Endothelial cell of umbilical vein (primary cell): ENCODE results near the gene HOXD3. TPM values are rescaled to one million over a fixed set of nuclear protein-coding genes. Genes with fewer than 3 reads are reported as not detected.

ENCODE experiments used
- BruUV-seq: library from RNA; stranded (reverse); fragments of 400-500 nt; replicated peaks from 2 replicates; lab custom pipeline; 2021; lab: Mats Ljungman, UMichigan
- CTCF ChIA-PET: fragments of 300-600, 350-600 bp; sonication (Branson Sonifier 250); formaldehyde crosslinking; loops from one replicate; lab custom pipeline; 2021; ENCODE audit warnings: antibody characterized with exemption, inconsistent platforms; lab: Charles Lee
- POLR2A ChIA-PET: fragments of 300-600, 350-600 bp; sonication (Branson Sonifier 250); formaldehyde crosslinking; loops from one replicate; lab custom pipeline; 2021; ENCODE audit warnings: antibody characterized with exemption, inconsistent platforms; lab: Charles Lee
- DNase-seq: peaks from one replicate; pipeline ENCODE4 v3.0.0-alpha.2; 2011; ENCODE audit warnings: low read depth, low spot score
- FAIRE-seq: peaks from 2 replicates; lab custom pipeline; 2011; peaks lifted over from hg19 to GRCh38; lab: Jason Lieb, UNC
- H2AFZ ChIP-seq: 2 replicates; pipeline ENCODE4 v1.6.0; 2012; ENCODE audit warnings: low read depth, low read length, control low read depth, inconsistent platforms
- H3K27ac ChIP-seq: 2 replicates; pipeline ENCODE4 v1.5.1; 2011; ENCODE audit warnings: low read depth, mild to moderate bottlenecking, control low read depth, low read length, moderate library complexity; ENCODE audit not compliant: insufficient read depth
- H3K27me3 ChIP-seq, 2 experiments: 2 replicates each; pipeline versions ENCODE4 v1.6.0 to v1.6.1; 2011; ENCODE audit warnings: low read length in 2 of 2, mixed read lengths in 1 of 2; ENCODE audit not compliant: control insufficient read depth in 2 of 2, insufficient read depth in 2 of 2
- H3K36me3 ChIP-seq, 2 experiments: 2 replicates in 1 of 2; 3 replicates in 1 of 2; pipeline ENCODE4 v1.5.1; 2011; ENCODE audit warnings: low read length in 2 of 2, mild to moderate bottlenecking in 1 of 2, moderate library complexity in 1 of 2; ENCODE audit not compliant: control insufficient read depth in 2 of 2, insufficient read depth in 2 of 2; ENCODE audit errors: extremely low read depth in 1 of 2
- H3K4me1 ChIP-seq: 3 replicates; pipeline ENCODE4 v1.5.1; 2011; ENCODE audit warnings: mild to moderate bottlenecking, low read length; ENCODE audit not compliant: control insufficient read depth, insufficient read depth; ENCODE audit errors: extremely low read depth
- H3K4me2 ChIP-seq: 2 replicates; pipeline ENCODE4 v1.6.1; 2011; ENCODE audit warnings: low read length, control low read depth, mixed read lengths; ENCODE audit not compliant: insufficient read depth
- H3K4me3 ChIP-seq, 3 experiments: fragments of 200-600 bp in 1 of 3; sonication (generic), shearing (Covaris generic) in 1 of 3; replicated peaks in 1 of 3; 2 replicates each; pipeline ENCODE4 v1.5.1; 2011 to 2016; ENCODE audit warnings: control low read depth in 3 of 3, low read length in 3 of 3, mild to moderate bottlenecking in 2 of 3, inconsistent platforms in 1 of 3, low read depth in 1 of 3, moderate library complexity in 1 of 3; ENCODE audit not compliant: insufficient read depth in 1 of 3
- H3K79me2 ChIP-seq: 2 replicates; pipeline ENCODE4 v1.6.0; 2012; ENCODE audit warnings: low read length, inconsistent platforms; ENCODE audit not compliant: control insufficient read depth, insufficient read depth
- H3K9ac ChIP-seq: replicated peaks from 2 replicates; pipeline ENCODE3; 2011; ENCODE audit warnings: low read length, control low read depth; ENCODE audit not compliant: insufficient read depth; ENCODE audit errors: extremely low read depth
- H3K9me1 ChIP-seq: replicated peaks from 3 replicates; pipeline ENCODE4 v1.6.0; 2011; ENCODE audit warnings: mild to moderate bottlenecking, low read length; ENCODE audit not compliant: control insufficient read depth, insufficient read depth; ENCODE audit errors: extremely low read depth
- H3K9me3 ChIP-seq: replicated peaks from 2 replicates; pipeline ENCODE4 v1.5.1; 2012; ENCODE audit warnings: low read length, inconsistent platforms; ENCODE audit not compliant: control insufficient read depth, insufficient read depth
- H4K20me1 ChIP-seq: replicated peaks from 2 replicates; pipeline ENCODE3; 2011; ENCODE audit warnings: mild to moderate bottlenecking, low read length; ENCODE audit not compliant: control insufficient read depth, insufficient read depth; ENCODE audit errors: extremely low read depth
- CTCF ChIP-seq, 2 donors: IDR thresholded peaks; 1 replicate in 1 of 2; 2 replicates in 1 of 2; pipeline ENCODE4 v1.5.1; 2011; ENCODE audit warnings: low read length in 2 of 2, mild to moderate bottlenecking in 2 of 2, moderate library complexity in 2 of 2, control low read depth in 1 of 2, inconsistent platforms in 1 of 2, low read depth in 1 of 2; ENCODE audit not compliant: insufficient read depth in 1 of 2; ENCODE audit errors: extremely low read depth in 1 of 2
- EZH2 ChIP-seq: IDR thresholded peaks from 2 replicates; pipeline ENCODE4 v1.6.1; 2012; ENCODE audit warnings: borderline replicate concordance, low read depth, mild to moderate bottlenecking, moderate library complexity, low read length, inconsistent platforms; ENCODE audit not compliant: severe bottlenecking
- FOS ChIP-seq: IDR thresholded peaks from 2 replicates; pipeline ENCODE4 v1.6.1; 2011; ENCODE audit warnings: mild to moderate bottlenecking, low read length, moderate library complexity, borderline replicate concordance; ENCODE audit not compliant: insufficient read depth
- GATA2 ChIP-seq: IDR thresholded peaks from 2 replicates; pipeline ENCODE4 v1.7.0; 2011; ENCODE audit warnings: low read depth, mild to moderate bottlenecking, moderate library complexity, mixed read lengths, low read length; ENCODE audit not compliant: insufficient read length, insufficient read depth
- JUN ChIP-seq: IDR thresholded peaks from 2 replicates; pipeline ENCODE4 v1.6.1; 2011; ENCODE audit warnings: borderline replicate concordance, low read depth; ENCODE audit not compliant: insufficient read length, insufficient read depth
- MAX ChIP-seq: IDR thresholded peaks from 2 replicates; pipeline ENCODE4 v1.6.1; 2011; ENCODE audit not compliant: insufficient read depth, insufficient read length
- MYC ChIP-seq: IDR thresholded peaks from one replicate; pipeline ENCODE4 v1.6.1; 2011; ENCODE audit warnings: mild to moderate bottlenecking, low read depth, low read length
- POLR2A ChIP-seq: IDR thresholded peaks from 2 replicates; pipeline ENCODE4 v1.6.1; 2012; ENCODE audit warnings: low read depth, mild to moderate bottlenecking, control low read depth, low read length
- POLR2AphosphoS5 ChIP-seq: IDR thresholded peaks from 2 replicates; pipeline ENCODE4 v1.6.1; 2012; ENCODE audit warnings: low read depth, mild to moderate bottlenecking, control low read depth, low read length, moderate library complexity; ENCODE audit not compliant: insufficient read depth
- dilution Hi-C: fragments of 300-500 bp; cut with MboI; formaldehyde crosslinking; loops from one replicate; pipeline ENCODE4 v1.15.0; 2019; ENCODE audit warnings: low sequenced_read_pairs; ENCODE audit not compliant: extremely low pct_ligation_motif_present
- intact Hi-C: fragments of 100-400 bp; cut with micrococcal nuclease; formaldehyde crosslinking; loops from one replicate; pipeline ENCODE4 v1.10.0; 2022
- polyA plus RNA-seq, 4 experiments: library from polyadenylated mRNA; depleted of rRNA in 3 of 4; stranded (reverse) in 3 of 4; unstranded in 1 of 4; fragments of >200 nt; gene quantifications; 2 replicates each; pipeline versions ENCODE4 v1.2.1 to v1.2.3, GENCODE V29; 2011 to 2012; ENCODE audit warnings: missing spikeins in 1 of 4
- total RNA-seq: library from RNA; stranded (reverse); gene quantifications from 2 replicates; pipeline ENCODE4 v1.2.3, GENCODE V29; 2021

The HOXD3 gene
- total and polyA plus RNA-seq, 2 donors (not counting 3 experiments of a cell fraction or from before 2014, with no cell fraction given): 2.9 to 20.9 TPM

- intact Hi-C loops: no loop called here
These were observed 9.8 kb upstream of the HOXD3 start for GRCh38 chr2:176147210-176147799.

GRCh38 chr2:176147800-176148496 is 9.2 kb upstream of the HOXD3 start:
- POLR2A ChIA-PET: no interaction called here
- H4K20me1 ChIP-seq: no peaks in the 10 kb centered on the region
- no peak overlapping the region for H3K9ac ChIP-seq
- peaks cover 2 to 15% of the 10 kb centered on the region in 2 experiments for H3K36me3 ChIP-seq
- CTCF ChIA-PET: interaction anchor here (0.6 to 1.5 kb wide), 2 partner anchors 307 to 504 kb away, joined by 3 to 7 read pairs; no protein-coding TSS in a partner anchor
- H3K27me3 ChIP-seq: no peaks in the 10 kb centered on the region
- H3K79me2 ChIP-seq: peaks cover 49% of the 10 kb centered on the region
- DNase-seq (no peak), FAIRE-seq (no peak)
- TF ChIP-seq JUN (no peak), MAX (no peak), EZH2 (no peak), POLR2AphosphoS5 (no peak), FOS (no peak), POLR2A (no peak), GATA2 (no peak), CTCF (IDR thresholded peaks at IDR 0.05; ENCODE audit: extremely low read depth in 1 of 2, insufficient read depth in 1 of 2, low read depth in 1 of 2, low read length in 2 of 2) (no peak), MYC (no peak)
- H3K4me3 ChIP-seq: no peak overlapping the region
- intact Hi-C loops (no loop called here), dilution Hi-C loops (loop anchor here (25.0 kb wide), 1 partner anchor 489 kb away; no protein-coding TSS in a partner anchor)
- BruUV-seq: no TSS peak
- no peak overlapping the region for H2AFZ ChIP-seq
- H3K4me2 ChIP-seq: no peak overlapping the region
- H3K9me3 ChIP-seq: no peaks in the 10 kb centered on the region
- H3K27ac ChIP-seq: no peak overlapping the region
- H3K9me1 ChIP-seq: no peaks in the 10 kb centered on the region
- H3K4me1 ChIP-seq: no peaks in the 10 kb centered on the region

More at GRCh38 chr2:176147210-176147799, 9.8 kb upstream of the HOXD3 start:
- H3K9me1 ChIP-seq: no peaks in the 10 kb centered on the region
- no peak overlapping the region for H3K4me3 ChIP-seq
- FAIRE-seq (no peak), DNase-seq (no peak)
- ChIA-PET POLR2A (no interaction called here), CTCF (interaction anchor here (0.6 to 9.3 kb wide), 4 partner anchors 306 to 504 kb away, joined by 3 to 338 read pairs (median 7); no protein-coding TSS in a partner anchor)
- peaks cover 2 to 10% of the 10 kb centered on the region in 2 experiments for H3K36me3 ChIP-seq
- no peaks in the 10 kb centered on the region for H3K9me3 ChIP-seq
- H3K4me1 ChIP-seq: no peaks in the 10 kb centered on the region
- BruUV-seq: no TSS peak
- no peak for TF ChIP-seq POLR2AphosphoS5
- TF ChIP-seq MAX: no peak
- H2AFZ ChIP-seq: no peak overlapping the region
- H3K27me3 ChIP-seq: no peaks in the 10 kb centered on the region
- dilution Hi-C loops: loop anchor here (25.0 kb wide), 1 partner anchor 490 kb away; no protein-coding TSS in a partner anchor
- H3K27ac ChIP-seq: no peak overlapping the region
- H3K79me2 ChIP-seq: peaks cover 56% of the 10 kb centered on the region
- H4K20me1 ChIP-seq: no peaks in the 10 kb centered on the region
- no peak overlapping the region for H3K4me2 ChIP-seq
- no peak overlapping the region for H3K9ac ChIP-seq
